AG09319 (cell line): ENCODE measurements around the gene CDC37L1.

ENCODE experiments used
- DNase-seq: peaks from one replicate; pipeline ENCODE4 v3.0.0-alpha.2; 2010; ENCODE audit warnings: low read depth; ENCODE audit errors: extremely low read depth
- TF ChIP-seq, protein P1 (sequence below): IDR thresholded peaks from 2 replicates; pipeline ENCODE4 v1.5.1; 2011; ENCODE audit warnings: low read depth, mild to moderate bottlenecking, inconsistent platforms, low read length, moderate library complexity

The CDC37L1 gene

DNA sequence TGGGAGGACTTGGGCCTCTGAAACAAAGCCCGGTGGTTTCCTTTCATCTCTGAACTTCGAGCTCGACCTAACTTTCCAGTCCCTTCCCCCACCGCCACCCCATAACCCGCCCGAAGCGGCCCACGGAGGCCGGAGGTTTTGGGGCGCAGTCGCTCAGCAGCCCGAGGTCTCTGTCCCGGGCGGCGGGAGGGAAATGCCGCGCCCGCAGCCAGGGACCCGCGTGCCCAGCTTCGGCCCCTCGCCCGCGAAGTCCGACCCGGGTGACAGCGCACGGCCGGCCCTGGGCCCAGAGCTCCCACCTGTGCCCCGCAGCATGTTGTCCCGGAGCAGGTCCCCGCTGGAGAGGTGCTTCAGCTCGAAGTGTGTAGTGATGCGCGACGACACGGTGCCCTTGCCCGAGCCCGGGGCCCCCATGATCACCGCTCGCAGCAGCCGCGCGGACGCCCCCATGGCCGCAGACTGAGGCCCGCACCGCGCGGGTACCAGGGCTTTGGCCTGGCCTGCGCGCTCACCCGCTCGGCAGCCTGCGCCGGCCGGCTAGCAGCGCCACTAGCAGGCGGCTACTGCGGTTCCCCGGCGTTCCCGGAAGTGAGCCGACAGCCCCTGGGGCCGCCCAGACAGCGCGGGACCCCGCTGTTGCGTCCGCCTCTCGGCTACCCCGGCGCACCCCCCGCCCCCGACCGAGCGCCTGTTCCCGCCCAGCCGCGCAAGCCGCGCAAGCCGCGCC, 61.4 kb downstream of the CDC37L1 start, which contains the start of gene AK3:
Gene AK3, minus strand, starts transcription at position 565 of the 727 bp plus-strand sequence. Its CDS starts 115 bp downstream, at position 450.
- DNase-seq, result peak; percentile 68
- TF ChIP-seq, protein P1, sequence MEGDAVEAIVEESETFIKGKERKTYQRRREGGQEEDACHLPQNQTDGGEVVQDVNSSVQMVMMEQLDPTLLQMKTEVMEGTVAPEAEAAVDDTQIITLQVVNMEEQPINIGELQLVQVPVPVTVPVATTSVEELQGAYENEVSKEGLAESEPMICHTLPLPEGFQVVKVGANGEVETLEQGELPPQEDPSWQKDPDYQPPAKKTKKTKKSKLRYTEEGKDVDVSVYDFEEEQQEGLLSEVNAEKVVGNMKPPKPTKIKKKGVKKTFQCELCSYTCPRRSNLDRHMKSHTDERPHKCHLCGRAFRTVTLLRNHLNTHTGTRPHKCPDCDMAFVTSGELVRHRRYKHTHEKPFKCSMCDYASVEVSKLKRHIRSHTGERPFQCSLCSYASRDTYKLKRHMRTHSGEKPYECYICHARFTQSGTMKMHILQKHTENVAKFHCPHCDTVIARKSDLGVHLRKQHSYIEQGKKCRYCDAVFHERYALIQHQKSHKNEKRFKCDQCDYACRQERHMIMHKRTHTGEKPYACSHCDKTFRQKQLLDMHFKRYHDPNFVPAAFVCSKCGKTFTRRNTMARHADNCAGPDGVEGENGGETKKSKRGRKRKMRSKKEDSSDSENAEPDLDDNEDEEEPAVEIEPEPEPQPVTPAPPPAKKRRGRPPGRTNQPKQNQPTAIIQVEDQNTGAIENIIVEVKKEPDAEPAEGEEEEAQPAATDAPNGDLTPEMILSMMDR, result peak; percentile 26

DNA sequence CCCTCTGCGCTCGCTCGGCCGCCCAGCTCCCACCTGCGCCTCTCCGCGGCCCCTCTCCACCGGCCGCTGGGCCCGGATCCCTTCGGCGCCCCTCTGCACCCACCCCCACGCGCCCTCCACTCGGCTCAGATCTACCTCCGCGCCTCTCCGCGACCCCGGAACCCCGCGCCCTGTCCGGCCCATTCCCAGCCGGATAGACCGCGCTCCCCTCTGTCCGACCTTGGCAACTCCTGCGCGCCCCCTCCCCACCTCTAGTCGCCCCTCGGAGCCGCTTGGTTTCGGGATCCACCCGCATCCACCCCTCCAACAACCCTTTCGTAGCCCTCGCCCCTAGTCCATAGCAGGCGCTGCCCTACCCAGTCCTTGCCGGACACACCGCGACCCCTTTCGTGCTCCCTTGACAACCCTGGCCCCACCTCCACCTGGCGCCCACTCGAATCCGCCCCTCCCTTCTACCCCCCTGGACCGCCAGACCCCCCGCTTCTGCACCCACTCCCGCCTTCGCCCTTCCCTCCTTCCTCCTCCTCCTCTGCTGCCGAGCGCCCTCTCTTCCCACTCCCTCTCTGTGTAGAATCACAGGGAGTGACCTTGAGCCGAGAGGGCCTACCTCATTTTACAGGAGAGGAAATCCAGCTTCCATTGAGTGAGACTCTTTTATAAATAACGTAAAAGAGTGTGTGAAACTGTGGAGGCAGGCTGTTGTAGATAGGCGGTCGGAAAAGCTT, 62.2 kb downstream of the CDC37L1 start:
- TF ChIP-seq, protein P1, result no peak
- no peak for DNase-seq

DNA sequence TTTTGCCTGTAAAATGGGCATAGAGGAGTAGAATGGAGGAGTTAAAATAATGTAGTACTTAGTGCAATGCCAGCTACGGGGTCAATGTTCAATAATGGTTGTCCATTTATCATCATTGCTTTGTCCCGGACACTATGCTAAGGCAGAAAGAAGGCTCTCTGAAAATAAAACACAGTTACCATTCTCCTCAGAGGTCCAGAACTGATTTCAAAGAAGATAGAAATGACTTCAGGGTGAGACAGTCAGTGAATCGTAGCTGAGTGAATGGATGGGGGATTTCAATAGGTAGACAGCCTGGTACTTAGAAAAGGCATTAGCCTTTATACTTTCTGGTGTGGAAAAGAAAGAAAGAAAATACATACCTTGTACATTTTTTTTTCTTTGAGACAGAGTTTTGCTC, 62.9 kb downstream of the CDC37L1 start:
- TF ChIP-seq, protein P1, result no peak
- DNase-seq, result no peak

DNA sequence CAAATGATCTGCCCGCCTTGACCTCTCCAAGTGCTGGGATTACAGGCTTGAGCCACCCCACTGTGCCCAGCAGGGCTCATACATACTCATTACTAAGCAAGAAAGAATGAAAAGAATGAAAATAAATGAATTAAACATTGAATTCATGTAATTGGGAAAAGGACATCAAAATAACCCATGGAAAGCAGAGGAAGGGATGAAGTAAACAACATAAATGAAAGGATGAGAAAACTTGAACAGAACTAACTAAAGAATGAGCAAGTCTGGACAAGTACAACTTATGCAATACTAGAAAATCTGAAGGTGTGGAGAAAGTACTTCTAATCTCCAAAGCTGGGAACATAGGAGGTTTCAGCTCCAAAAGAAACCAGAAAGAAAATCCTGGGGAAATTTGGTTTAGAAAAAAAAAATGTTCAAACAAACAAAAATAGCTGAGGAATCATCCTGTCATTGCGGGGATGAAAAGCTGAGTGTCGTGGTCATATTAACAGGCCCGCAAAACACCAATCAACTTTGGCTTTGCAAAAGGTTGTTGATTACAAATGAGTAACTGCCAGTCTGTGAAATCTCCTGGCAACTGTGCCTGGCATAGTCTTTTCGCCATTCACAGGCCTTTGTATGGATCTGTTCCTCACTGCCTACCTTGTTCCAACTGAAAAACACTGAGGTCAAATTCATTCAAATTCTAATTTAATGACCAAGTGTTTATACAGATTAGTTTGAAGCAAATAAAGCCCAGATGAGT, 63.9 kb downstream of the CDC37L1 start:
- TF ChIP-seq, protein P1, result no peak
- no peak for DNase-seq

DNA sequence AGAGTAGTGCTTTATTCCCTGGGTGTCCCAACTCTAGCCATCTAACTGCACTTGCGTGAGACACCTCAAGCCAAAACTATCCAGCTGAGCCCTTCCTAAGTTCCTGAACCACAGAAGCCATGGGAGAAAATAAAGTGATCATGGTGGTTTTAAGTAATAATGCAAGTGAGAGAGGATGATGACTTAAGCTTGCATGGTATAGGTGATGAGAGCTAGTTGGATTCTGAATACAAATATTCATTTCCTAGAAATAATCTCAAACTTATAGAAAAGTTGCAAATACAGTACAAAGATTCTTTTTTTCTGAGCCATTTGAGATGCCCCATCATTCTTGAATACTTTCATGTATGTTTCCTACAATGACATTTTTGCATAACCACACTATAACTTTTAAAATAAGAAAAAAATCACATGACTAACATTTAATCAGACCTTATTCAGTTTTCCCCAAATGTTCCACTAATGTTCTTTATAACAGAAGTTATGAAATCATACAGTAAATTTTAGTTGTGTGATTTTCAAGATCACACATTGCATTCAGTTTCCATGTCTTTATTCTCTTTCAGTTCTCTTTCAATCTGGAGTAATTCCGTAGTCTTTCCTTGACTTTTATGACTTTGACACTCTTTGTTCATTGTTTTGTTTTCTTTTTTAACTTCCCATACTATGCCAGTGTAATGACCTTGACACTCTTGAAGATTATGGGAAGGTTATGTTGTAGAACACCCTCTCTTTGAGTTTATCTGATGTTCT, 67.1 kb downstream of the CDC37L1 start:
- TF ChIP-seq, protein P1, result no peak
- DNase-seq, result no peak

DNA sequence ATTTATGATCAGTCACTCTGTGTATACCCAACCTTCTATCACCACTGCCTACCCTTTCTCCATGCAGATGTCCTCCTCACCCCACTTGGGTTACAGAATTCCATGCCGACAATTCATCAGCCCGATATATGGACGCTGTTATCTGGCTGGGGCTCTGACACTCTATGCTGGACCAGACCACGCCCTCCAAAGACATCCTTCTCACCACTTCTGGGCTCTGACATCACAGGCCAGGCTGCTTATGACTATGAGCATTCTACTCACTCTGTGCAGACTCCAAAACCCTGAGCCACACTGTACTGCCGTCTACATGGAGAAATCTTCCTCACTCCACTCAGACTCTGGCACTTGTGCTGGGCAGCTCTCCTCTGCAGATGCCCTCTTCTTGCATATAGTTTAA, 69.2 kb downstream of the CDC37L1 start:
- DNase-seq, result no peak
- TF ChIP-seq, protein P1, result no peak
